GM19351 (cell line): ENCODE results near the gene FANCL.
"Not testable (repeated sequence)": the region's sequence is repeated elsewhere in the genome, so short reads cannot be mapped to it uniquely, and the experiment has no call there.

Source experiments
- ATAC-seq: cut with Tn5 transposase; IDR thresholded peaks from one replicate; pipeline ENCODE4 v1.9.1; 2021; ENCODE audit warnings: mild to moderate bottlenecking, moderate library complexity; ENCODE audit not compliant: unreplicated experiment

FANCL gene

DNA sequence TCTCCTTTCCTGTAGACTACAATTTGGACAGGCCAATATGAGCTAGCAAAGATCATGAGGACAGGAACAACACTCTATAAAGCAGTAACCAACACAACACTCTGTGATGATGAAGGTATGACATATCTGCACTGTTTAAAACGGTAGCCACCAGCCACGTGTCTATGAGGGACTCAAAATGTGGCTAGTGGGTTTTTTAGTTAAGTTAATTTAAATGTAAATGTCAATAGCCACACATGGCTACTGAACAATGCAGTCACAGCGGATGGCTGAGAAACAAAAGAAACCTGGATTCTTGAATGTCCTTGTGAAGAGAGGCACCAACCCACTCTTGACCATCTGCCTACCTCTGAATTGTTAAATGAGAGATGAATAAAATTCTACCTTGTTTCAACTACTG, 33.9 kb downstream of the FANCL start:
- ATAC-seq: no peak

DNA sequence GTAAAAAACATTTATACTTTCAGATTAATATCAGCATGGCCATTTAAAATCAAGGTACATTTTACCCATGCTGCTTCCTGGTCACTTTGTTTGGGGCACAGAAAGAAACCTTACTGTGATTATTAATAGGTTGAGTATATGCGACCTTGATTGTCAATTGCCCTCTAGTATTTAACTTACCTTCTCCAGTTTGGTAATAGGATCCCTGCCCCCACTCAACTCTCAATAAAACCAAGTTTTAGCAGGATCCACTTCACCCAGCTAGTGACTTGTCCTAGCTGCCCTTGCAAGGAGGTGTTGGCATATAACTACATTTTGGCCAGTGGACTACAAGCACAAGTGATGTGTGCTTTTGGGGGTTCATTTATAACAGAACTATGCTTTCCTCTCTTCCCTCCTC, 34.3 kb downstream of the FANCL start:
- no peak for ATAC-seq

DNA sequence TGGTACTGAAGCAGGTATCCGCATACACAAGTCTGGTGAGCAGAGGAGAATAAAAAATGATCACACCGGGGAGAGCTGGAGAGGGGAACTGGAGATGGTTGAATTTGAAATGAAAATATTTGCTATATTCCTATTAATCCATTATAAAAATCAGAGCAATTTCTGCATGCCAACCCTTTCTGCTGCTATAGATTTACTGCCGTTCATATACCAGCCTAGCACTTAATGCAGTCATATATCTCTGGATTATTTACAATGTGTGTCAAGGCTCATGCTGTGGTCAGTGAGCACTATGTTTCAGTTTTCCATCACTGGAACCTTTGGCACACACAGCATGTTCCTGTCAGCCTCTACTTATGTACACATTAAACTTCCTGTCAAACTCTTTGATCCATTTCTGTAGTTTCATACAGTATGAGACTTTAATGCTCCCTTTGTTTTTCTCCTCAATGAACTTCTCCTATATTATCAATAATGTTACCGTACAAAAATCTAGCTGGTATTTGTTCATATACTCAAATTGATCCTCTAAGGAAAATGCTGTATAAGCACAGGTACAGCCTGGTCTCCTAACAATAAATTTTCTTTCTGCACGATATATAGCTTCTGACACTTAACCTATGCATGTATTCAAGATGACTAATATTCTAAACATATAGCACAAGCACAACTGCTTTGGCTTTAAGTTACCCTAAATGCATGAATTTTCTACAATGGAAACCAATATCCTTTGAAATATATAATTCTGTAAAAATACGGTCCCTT, 36.7 kb downstream of the FANCL start:
- ATAC-seq: no peak

DNA sequence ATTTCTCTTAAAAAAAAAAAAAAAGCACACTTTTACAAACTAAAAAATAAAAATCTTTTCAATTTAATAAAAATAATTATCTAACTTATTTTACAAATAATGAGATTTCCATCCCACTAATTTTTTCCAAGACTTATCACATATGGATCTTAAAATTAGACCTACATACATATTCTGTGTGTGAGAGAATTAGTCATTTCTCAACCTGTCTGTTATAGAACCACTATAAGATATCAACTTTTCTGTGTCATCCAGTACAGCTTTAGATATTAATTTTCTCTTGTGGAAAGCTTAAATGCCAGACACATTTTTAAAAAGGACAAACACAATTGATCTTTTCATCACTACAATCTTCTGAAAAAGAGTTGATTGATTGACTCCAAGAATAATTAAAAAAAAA, 38.1 kb downstream of the FANCL start:
- ATAC-seq: no peak

DNA sequence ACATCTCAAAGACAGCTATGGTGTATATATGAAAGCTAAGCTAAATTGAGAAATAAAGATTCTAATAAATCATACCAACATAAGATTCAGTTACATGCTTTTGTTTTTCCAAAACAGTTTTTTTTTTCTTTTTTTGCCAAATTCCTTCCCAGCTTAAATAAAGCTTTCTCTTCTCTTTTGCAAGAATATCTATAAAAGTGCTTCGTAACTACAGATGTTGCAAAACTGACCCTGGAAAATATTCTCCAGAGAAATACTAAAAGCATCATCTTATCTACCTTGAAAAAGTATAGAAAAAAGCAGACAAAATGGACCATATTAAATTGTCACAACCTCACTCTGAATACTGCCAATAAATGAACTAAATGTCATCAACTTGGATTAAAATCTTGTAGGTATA, 38.7 kb downstream of the FANCL start:
- ATAC-seq: no peak

DNA sequence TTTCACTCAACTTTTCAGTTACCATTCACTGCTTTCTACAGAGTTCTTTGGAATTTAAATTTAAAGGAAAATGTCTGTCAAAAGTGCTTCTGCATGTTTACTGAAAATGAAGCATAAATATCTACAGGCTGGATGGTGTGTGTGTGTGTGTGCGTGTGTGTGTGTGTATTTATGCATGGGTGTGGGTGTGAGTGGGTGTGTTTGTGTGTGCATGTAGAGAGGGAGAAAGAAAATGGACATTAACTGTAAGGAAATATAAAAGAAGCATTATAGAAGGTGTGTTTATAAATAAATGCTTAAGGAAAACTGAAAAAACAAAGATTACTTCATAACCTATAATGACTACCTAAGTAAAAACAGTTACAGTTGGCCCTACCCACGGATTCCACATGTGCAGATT, 43.2 kb downstream of the FANCL start:
- no peak for ATAC-seq

DNA sequence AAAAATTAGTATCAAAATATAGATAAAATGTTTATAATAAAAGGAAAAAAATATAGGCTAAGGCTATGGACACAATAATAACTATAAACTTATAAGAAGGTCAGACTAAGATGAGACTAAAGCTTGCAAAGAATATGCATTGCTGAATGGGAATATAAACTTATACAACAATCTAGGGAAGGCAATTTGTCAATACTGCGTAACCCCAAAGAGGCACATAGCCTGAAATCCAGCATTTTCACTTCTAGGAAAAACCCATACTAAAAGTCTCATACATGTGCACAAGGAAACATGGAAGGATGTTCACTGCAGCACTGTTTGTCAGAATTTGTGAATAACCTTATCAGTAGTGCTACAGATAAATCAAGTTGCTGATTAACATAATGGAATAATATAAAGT, 45.5 kb downstream of the FANCL start:
- no peak for ATAC-seq

DNA sequence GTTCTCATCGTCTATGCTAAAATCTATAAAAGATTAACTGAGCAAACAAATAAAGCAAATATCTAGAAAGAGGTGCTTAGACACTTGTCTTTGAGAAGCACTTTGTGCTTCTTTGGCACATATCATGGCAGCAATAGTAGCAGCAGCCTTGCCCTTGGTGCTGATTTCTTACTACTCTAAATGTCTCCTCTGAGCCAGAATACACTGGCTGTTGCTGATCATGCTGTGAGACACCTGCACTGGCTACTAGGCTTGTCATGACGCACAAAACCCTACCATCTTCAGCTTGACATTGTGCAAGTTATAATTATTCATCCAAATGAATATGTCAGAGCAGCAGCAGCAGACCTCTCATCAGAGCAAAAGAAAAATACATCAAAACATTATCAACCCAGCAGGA, 46.7 kb downstream of the FANCL start:
- ATAC-seq: no peak

DNA sequence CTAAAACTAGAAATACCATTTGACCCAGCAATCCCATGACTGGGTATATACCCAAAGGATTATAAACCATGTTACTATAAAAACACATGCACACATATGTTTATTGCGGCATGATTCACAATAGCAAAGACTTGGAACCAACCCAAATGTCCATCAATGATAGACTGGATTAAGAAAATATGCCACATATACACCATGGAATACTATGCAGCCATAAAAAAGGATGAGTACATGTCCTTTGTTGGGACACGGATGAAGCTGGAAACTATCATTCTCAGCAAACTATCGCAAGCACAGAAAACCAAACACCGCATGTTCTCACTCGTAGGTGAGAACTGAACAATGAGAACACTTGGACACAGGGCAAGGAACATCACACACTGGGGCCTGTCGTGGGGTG, 54.1 kb downstream of the FANCL start:
- not testable (repeated sequence) for ATAC-seq

DNA sequence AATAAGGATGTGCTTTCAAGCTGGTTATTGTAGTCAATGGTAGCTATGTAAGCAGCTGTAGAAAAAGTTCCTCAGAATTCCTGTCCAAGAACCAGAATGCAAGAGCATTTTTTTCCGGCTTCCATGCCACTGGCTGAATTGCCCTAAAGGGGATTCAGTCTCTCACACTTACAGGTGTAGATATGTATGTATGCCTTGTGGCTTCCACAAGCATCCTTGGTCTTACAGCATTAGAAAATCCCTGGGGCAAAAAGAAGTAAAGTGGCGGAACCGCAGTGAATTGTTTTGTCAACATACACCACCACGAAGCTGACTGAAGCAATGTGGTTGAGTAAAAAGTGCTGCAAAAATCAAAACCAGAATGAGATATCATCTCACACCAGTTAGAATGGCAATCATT, 54.6 kb downstream of the FANCL start:
- ATAC-seq: no peak

DNA sequence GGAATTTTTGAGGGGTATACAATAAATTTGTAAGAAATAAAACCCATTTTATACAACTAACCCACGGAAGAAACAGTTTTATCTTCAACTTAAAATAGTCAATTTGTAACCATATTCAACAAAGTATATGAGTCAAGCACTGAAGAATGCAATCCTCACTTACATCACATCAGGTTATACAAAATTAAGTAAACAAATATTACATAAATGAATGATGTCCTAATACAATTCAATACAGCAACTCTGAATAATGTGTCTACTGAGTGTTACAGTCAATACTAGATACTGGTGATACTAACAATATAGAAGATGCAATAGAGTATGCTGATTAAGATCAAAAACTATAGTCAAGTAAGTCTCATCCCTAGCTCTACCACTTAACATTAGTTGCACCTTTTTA, 58.6 kb downstream of the FANCL start:
- no peak for ATAC-seq

DNA sequence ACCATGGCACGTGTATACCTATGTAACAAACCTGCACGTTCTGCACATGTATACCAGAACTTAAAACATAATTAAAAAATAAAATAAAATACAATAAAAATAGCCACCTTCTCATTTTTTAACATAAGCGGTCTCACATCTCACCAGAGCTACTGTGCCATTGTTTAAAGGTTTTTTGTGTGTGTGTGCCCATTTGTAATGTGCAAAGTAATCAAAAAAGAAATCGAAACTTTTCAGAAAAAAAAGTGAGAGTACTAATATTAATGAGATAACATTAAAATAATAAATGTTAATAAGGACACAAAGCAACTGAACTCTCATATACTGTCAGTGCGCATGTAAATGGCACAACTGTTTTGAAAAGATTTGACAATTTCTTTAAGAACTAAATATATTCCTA, 60.5 kb downstream of the FANCL start:
- no peak for ATAC-seq

DNA sequence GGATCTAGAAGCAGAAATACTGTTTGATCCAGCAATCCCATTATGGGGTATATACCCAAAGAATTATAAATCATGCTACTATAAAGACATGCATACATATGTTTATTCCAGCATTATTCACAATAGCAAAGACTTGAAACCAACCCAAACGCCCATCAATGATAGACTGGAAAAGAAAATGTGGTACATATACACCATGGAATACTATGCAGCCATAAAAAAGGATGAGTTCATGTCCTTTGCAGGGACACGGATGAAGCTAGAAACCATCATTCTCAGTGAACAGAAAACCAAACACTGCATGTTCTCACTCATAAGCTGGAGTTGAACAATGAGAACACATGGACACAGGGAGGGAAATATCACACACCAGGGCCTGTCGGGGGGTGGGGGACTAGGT, 61.0 kb downstream of the FANCL start:
- not testable (repeated sequence) for ATAC-seq

DNA sequence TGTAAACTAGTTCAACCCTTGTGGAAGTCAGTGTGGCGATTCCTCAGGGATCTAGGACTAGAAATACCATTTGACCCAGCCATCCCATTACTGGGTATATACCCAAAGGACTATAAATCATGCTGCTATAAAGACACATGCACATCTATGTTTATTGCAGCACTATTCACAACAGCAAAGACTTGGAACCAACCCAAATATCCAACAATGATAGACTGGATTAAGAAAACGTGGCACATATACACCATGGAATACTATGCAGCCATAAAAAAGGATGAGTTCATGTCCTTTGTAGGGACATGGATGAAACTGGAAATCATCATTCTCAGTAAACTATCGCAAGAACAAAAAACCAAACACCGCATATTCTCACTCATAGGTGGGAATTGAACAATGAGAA, 63.9 kb downstream of the FANCL start:
- not testable (repeated sequence) for ATAC-seq

DNA sequence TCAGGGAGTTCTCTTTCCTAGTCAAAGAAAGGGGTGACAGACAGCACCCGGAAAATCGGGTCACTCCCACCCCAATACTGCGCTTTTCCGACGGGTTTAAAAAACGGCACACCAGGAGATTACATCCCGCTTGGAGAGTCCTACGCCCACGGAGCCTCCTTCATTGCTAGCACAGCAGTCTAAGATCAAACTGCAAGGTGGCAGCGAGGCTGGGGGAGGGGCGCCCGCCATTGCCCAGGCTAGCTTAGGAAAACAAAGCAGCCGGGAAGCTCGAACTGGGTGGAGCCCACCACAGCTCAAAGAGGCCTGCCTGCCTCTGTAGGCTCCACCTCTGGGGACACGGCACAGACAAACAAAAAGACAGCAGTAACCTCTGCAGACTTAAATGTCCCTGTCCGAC, 69.3 kb downstream of the FANCL start:
- ATAC-seq: not testable (repeated sequence)

DNA sequence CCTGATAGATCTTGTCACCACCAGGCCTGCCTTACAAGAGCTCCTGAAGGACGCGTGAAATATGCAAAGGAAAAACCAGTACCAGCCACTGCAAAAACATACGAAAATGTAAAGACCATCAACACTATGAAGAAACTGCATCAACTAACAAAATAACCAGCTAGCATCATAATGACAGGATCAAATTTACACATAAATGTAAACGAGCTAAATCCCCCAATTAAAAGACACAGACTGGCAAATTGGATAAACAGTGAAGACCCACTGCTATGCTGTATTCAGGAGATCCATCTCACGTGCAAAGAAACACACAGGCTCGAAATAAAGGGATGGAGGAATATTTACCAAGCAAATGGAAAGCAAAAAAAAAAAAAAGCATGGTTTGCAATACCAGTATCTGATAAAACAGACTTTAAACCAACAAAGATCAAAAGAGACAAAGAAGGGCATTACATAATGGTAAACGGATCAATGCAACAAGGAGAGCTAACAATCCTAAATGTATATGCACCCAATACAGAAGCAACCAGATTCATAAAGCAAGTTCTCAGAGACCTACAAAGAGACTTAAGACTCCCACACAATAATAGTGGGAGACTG, 70.7 kb downstream of the FANCL start:
- not testable (repeated sequence) for ATAC-seq

DNA sequence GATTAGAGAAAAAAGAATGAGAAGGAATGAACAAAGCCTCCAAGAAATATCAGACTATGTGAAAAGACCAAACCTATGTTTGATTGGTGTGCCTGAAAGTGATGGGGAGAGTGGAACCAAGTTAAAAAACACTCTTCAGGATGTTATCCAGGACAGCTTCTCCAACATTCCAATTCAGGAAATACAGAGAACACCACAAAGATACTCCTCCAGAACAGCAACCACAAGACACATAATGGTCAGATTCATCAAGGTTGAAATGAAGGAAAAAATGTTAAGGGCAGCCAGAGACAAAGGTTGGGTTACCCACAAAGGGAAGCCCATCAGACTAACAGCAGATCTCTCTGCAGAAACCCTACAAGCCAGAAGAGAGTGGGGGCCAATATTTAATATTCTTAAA, 71.3 kb downstream of the FANCL start:
- ATAC-seq: not testable (repeated sequence)

DNA sequence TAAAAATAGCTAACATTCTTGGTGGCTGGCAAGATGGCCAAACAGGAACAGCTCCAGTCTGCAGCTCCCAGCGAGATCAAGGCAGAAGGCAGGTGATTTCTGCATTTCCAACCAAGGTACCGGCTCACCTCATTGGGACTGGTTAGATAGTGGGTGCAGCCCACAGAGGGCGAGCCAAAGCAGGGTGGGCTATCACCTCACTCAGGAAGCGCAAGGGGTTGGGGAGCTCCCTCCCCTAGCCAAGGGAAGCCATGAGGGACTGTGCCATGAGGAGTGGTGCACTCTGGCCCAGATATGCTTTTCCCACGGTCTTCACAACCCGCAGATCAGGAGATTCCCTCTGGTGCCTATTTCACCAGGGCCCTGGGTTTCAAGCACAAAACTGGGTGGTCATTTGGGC, 73.0 kb downstream of the FANCL start:
- not testable (repeated sequence) for ATAC-seq

DNA sequence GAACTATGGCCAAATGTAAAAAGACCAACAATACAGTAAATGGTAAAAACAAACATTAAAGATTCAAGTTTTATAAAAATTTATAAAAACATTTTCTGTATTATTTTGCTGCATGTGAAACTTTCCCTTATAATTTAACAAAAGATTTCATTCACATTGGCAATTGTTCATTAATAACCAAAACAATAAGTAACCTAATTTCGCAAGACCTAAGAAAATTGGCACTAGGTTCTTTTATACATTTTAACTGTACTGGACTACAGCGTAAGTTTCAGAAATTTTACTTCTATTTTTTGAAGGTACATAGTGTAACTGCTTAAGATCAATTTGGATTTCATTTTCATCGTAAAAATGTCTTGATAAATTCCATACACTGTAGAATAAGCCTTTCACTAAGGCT, 77.2 kb downstream of the FANCL start:
- ATAC-seq: no peak

DNA sequence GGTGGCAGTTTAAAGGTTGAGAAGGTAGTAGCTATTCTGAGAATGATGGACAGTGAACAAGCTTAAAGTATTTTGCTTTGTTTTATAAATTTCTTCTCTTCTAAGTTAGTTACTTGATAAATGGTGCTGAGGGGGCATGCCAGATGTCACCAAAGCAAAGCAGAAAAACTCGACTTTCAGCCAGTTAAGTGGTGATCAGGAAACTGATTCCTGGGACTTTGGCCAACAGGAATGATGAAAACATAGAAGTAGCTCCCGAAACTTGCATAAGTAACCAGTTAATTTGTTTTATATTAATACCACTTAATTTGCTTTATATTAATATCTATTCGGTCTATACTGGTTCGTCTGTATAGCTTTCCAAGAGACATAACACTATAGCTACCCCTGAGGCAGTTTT, 82.6 kb downstream of the FANCL start:
- no peak for ATAC-seq

DNA sequence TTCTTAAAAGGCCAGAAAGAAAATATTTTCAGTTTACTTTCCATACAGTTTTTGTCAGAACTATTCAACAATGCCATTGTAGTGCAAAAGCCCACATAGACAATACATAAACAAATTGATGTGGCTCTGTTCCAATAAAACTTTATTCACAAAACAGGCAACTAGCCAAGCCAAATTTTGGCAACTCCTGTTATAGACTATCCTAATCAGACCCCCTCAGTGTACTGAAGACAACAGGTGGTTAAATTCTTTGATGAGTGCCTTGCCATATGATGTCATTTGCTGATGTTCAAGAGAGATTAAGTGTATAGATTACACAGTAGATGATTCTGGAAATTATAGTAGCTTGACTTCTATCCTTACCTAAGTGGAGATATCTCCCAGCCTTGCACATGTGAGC, 83.4 kb downstream of the FANCL start:
- ATAC-seq: no peak

DNA sequence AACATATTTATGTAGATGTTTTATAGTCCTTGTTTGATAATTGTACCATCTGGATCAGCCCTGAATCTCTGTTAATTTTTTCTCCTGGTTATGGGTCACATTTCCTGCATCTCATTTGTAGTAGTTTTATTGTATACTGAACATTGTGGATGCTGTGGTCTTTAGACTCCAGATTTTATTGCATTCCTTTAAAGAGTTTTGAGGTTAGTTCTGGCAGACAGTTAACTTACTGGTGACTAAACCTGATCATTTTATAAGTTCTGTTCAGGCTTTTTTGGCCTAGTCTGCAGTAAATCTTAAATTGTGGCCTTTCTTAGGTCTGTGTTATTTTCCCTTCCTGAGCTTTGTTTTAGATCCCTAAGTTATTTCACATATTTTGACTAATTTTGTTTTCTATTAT, 84.3 kb downstream of the FANCL start:
- ATAC-seq: no peak
